Ectodermal cell (in vitro differentiated cells): Measurements from ENCODE around the gene MAML2.

Experiments used
- H3K27ac ChIP-seq: 2 replicates; pipeline ENCODE4 v1.7.0; 2013; ENCODE audit warnings: mild to moderate bottlenecking, low read depth, low read length; ENCODE audit not compliant: insufficient read depth, poor library complexity, severe bottlenecking
- H3K27me3 ChIP-seq: 2 replicates; pipeline ENCODE4 v1.7.0; 2013; ENCODE audit warnings: mild to moderate bottlenecking, low read length; ENCODE audit not compliant: insufficient read depth, control insufficient read depth, poor library complexity, severe bottlenecking
- H3K36me3 ChIP-seq: one replicate; pipeline ENCODE4 v1.7.0; 2013; ENCODE audit warnings: low read length; ENCODE audit not compliant: control insufficient read depth, insufficient read depth
- H3K4me1 ChIP-seq: one replicate; pipeline ENCODE4 v1.7.0; 2013; ENCODE audit warnings: low read length; ENCODE audit not compliant: control insufficient read depth, insufficient read depth
- H3K4me3 ChIP-seq: 2 replicates; pipeline ENCODE4 v1.7.0; 2013; ENCODE audit warnings: low read depth, low read length, control low read depth; ENCODE audit not compliant: insufficient read depth
- H3K9me3 ChIP-seq: 2 replicates; pipeline ENCODE4 v1.7.0; 2013; ENCODE audit warnings: mild to moderate bottlenecking, low read length, moderate library complexity; ENCODE audit not compliant: control insufficient read depth
- whole genome bisulfite sequencing, 2 experiments: methylation state at CpG; one replicate each; pipeline ENCODE4 v1.1.7; 2013; ENCODE audit warnings: missing lambda C conversion rate in 2 of 2; 5-methylcytosine and 5-hydroxymethylcytosine counted together

MAML2 gene

DNA sequence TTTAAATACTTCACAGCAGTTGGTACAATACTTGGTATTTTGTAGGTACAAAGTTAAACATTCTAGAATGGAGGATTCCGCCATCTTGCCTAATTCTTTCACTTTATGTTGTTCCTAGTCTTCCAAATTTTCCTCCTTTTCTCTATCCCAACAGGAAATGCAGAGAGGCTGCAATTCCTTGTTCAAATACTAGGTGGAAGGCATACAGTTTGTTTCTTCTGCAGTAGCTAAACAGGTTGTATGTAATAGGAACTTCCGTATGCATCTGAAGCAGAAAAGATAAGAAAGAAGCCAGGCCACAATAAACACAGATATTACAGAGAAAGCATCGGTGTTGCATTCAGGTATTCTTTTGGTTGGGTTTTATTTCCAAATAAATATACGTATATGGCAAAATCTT is 232.7 kb downstream of the MAML2 start:
- Histone ChIP-seq H3K4me3 (no peak overlapping the region), H3K4me1 (peaks cover 8% of the 10 kb centered on the region), H3K27me3 (no peaks in the 10 kb centered on the region), H3K36me3 (no peaks in the 10 kb centered on the region), H3K27ac (no peak overlapping the region), H3K9me3 (no peaks in the 10 kb centered on the region)
- WGBS, 2 experiments: 90 to 100% methylated on average over 1 to 3 of the region's 4 CpGs

DNA sequence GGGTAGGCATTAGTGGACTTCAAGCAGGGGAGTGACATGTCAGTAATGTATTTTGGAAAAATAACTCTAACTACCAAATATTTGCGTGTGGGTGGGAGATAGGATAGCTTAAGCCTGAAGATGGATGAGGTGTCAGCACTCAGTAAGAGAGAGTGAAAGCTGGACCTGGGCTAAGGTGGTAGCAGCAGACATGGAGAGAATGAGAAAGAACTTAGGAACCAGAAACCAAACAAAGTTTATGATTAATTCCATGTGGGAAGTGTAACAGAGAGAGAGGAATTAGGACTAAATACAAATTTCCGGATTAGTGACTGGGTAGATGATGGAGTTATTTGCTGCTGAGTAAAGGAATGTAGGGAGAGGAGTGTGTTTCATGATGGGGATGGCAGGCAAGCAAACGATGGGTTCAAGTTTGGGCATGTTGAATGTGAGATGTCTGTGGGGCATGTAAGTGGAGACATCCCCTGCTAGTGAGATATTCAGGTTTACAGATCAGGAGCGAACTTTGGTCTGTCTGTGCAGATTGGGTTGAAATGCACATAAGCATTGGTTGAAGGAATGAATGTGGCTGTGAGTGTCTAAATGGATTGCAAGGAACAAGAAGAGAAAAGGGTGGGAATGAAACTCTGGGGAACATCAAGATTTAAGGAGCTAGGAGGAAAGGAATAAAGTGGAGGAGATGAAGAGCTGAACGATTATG is 233.5 kb downstream of the MAML2 start:
- Histone ChIP-seq H3K4me1 (peaks cover 8% of the 10 kb centered on the region), H3K9me3 (no peaks in the 10 kb centered on the region), H3K27me3 (no peaks in the 10 kb centered on the region)

DNA sequence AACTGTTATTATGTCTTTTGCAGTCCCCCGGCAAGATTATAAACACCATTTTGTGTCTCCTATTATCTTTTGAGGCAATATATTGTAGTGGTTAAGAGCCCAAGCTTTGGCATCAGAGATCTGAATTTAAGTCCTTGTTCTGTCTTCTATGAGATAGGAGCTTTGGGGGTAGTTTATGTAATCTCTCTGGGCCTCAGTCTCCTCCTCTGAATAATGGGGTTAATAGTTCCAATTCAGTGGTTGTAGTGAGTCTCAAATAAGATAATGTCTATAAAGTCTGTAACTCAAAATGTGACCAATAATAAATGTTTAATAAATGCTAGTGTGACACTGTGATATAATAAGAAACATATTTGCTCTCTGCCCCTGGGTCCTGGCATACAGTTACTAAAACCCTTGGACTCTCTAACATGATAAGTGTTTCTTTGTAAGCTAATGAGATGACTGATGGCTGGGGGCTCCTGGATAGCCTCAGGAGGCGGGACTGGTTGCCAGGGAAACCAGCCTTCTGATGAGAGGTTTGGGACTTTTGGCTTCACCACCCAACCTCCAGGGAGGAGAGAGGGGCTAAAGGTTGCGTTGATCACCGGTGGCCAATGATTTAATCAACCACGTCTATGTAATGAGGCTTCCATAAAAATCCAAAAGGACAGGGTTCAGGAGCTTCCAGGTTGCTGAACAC is 235.7 kb downstream of the MAML2 start:
- Histone ChIP-seq H3K27ac (no peak overlapping the region), H3K4me1 (peaks cover 8% of the 10 kb centered on the region), H3K4me3 (no peak overlapping the region), H3K36me3 (no peaks in the 10 kb centered on the region), H3K27me3 (no peaks in the 10 kb centered on the region), H3K9me3 (no peaks in the 10 kb centered on the region)
- WGBS, 2 experiments: 95 to 98% methylated on average over 4 to 5 of the region's 5 CpGs

More for the DNA sequence above, 233.5 kb downstream of the MAML2 start:
- H3K4me3 ChIP-seq: no peak overlapping the region
- H3K27ac ChIP-seq: no peak overlapping the region
- WGBS, 2 experiments: 92 to 93% methylated on average over 5 of the region's 5 CpGs
- no peaks in the 10 kb centered on the region for H3K36me3 ChIP-seq

DNA sequence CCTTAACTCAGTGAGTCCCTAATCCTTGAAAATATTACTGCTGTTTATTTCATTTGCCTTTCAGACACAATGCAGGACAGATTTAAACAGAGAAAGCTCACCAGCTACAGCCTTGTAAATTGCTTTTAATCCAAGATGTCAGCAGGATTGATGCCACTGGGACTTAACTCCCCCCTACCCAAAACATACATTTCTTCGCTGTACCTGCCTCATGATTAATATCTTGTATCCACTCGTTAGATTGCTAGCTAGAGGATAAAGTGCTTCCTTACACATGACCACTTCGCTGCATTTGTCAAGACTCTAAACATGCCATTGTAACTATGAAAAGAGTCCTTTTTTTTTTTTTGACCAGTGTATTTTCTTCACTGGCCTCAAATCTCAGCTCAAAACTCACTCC is 236.3 kb downstream of the MAML2 start:
- Histone ChIP-seq H3K27ac (no peak overlapping the region), H3K36me3 (no peaks in the 10 kb centered on the region)
- 94 to 100% methylated on average over 3 of the region's 3 CpGs for WGBS, 2 experiments

DNA sequence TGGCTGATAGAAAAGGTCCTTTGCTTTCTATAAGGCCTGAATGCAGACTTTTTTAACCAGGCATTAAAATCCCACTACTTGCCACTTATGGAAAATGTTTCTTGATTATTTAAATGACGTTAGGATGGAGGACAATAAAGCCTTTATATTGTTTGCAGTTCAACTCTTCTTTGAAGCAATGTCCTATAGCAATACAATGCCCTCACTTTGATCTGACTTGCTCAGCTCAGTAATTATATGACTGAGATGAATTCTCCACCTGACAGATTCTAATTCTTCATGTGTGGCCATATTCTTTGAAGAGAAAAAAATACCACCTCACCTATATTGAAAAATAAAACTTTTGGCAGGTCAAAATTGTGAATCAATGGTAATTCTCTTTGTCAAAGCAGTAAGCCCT is 237.1 kb downstream of the MAML2 start:
- Histone ChIP-seq H3K27ac (no peak overlapping the region), H3K9me3 (no peaks in the 10 kb centered on the region), H3K4me3 (no peak overlapping the region), H3K27me3 (no peaks in the 10 kb centered on the region), H3K4me1 (peaks cover 8% of the 10 kb centered on the region), H3K36me3 (no peaks in the 10 kb centered on the region)
- WGBS, 2 experiments: 43% methylated on average over 1 of the region's 1 CpG; no CpG with 5 or more reads in 1 of the 2 experiments

More for the DNA sequence above, 236.3 kb downstream of the MAML2 start:
- no peak overlapping the region for H3K4me3 ChIP-seq
- peaks cover 8% of the 10 kb centered on the region for H3K4me1 ChIP-seq
- no peaks in the 10 kb centered on the region for H3K9me3 ChIP-seq
- no peaks in the 10 kb centered on the region for H3K27me3 ChIP-seq

DNA sequence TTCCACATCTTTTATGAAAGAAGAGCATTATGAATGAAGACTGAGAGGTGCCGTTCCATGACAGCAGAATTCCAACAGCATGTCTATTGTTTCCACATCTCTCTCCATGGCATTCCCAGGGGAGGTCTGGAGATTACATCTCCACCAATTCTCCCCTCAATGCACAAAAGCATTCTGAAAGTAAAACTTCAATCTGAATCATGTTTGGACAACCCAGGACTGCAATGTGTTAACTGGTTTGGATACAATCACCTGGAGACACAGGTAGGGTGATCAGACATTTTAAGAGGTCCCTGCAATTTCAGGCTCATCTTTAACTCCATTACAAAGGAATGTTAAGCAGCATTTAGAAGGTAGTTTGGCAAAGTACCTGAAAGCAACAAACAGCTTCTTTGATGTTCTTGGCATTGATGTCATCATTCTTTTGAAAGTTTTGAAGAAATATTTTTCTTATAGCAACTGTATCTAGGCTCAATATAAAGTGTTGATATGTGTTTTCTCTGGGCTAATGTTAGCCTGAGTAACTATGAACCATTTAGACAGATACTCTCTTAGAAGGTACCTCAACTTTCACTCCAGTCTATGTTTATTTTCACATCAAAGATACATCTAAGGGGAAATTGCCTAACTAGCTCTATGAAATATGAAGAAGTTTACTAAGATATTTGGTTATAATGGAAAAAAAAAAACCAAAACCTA is 237.6 kb downstream of the MAML2 start:
- Histone ChIP-seq H3K36me3 (no peaks in the 10 kb centered on the region), H3K4me1 (peaks cover 8% of the 10 kb centered on the region), H3K9me3 (no peaks in the 10 kb centered on the region), H3K27ac (no peak overlapping the region), H3K4me3 (no peak overlapping the region), H3K27me3 (no peaks in the 10 kb centered on the region)
- WGBS, 2 experiments: 87 to 95% methylated on average over 1 of the region's 1 CpG

DNA sequence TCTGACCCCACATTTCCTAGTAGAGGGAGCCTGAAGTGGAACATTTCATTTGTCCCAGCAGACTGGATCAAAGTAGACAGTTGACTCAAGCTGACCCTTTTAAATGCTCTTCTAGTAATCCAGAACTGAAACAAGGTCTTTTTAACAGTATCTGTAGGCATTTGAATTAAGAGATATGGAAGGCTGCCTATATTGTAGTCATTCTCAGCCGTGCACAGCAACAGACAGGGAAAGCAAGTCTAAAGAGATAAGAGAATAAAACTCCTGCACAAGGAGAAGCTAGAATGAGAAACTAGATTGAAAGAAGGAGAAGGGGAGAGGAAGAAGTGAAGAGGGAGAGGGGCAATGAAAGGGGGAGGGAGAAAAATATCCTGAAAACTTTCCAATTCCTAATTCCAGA is 238.5 kb downstream of the MAML2 start:
- WGBS, 2 experiments: 94 to 95% methylated on average over 1 of the region's 1 CpG
- H3K27me3 ChIP-seq: no peaks in the 10 kb centered on the region
- no peak overlapping the region for H3K4me3 ChIP-seq
- H3K4me1 ChIP-seq: peaks cover 8% of the 10 kb centered on the region
- H3K36me3 ChIP-seq: no peaks in the 10 kb centered on the region
- no peaks in the 10 kb centered on the region for H3K9me3 ChIP-seq
- H3K27ac ChIP-seq: no peak overlapping the region

DNA sequence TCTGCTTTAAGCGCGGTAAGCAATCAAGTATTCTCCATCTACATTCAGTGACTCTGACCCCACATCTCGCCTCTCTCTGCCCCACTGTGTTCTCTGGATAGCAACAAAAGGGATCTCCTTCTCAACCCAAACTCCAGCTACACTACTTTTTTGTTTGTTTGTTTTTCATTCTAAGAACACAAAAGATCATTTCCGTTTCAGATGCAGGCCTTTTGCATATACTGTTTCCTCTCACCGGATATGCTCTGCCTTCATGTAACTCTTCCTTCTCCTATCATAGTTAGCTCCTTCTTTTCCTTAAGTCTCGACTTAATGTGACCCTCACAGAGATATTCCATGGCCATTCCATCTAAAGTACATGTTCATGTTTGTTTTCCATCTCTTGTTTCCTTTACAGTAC is 239.3 kb downstream of the MAML2 start:
- Histone ChIP-seq H3K4me3 (no peak overlapping the region), H3K27me3 (no peaks in the 10 kb centered on the region)

DNA sequence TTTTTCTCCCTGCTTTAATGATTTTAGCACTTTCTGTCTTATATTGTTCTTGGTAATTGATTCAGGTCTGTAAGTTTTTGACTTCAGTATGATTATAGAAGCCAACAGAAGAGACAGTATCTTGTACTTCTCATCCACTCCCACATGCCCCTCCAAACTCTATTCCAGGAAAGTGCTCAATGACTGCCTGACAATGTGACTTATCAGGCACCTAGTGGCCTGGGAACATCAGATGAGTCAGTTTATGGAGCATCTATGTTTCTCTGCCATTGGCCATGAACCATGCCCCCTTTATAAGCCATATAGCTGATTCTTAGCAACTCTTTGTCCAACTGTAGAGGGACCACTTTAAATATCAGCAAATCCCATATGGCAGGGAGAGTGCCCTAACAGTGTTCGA is 239.9 kb downstream of the MAML2 start:
- WGBS, 2 experiments: 89 to 94% methylated on average over 1 of the region's 1 CpG

More for the DNA sequence above, 239.3 kb downstream of the MAML2 start:
- 85 to 88% methylated on average over 6 of the region's 6 CpGs for WGBS, 2 experiments
- H3K27ac ChIP-seq: no peak overlapping the region
- no peaks in the 10 kb centered on the region for H3K36me3 ChIP-seq
- H3K4me1 ChIP-seq: peaks cover 8% of the 10 kb centered on the region
- no peaks in the 10 kb centered on the region for H3K9me3 ChIP-seq

DNA sequence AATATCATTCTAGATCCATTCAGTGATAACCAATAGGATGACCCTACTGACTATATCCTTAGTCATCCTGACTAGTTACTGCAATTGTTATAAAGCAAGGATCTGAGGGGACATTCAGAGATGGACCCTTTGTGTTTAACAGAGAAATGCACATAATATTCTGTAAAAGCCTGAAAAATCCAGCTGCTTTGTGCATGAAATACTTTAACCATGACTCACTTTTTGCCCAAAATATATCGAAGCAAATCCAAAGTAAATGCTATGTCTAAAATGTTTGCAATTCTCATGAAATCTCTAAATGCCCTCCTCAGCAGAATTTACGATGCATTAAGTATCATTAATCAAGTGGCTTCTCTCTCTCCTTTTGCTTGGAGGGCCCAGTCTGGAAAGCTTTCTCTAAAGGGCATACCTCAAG is 240.3 kb downstream of the MAML2 start:
- WGBS, 2 experiments: 97% methylated on average over 2 of the region's 2 CpGs
- H3K27ac ChIP-seq: no peak overlapping the region
- H3K9me3 ChIP-seq: no peaks in the 10 kb centered on the region
- no peaks in the 10 kb centered on the region for H3K36me3 ChIP-seq
- no peak overlapping the region for H3K4me3 ChIP-seq
- H3K4me1 ChIP-seq: peaks cover 8% of the 10 kb centered on the region
- H3K27me3 ChIP-seq: no peaks in the 10 kb centered on the region

More for the DNA sequence above, 239.9 kb downstream of the MAML2 start:
- no peaks in the 10 kb centered on the region for H3K9me3 ChIP-seq
- no peak overlapping the region for H3K27ac ChIP-seq
- no peaks in the 10 kb centered on the region for H3K36me3 ChIP-seq
- no peak overlapping the region for H3K4me3 ChIP-seq
- no peaks in the 10 kb centered on the region for H3K27me3 ChIP-seq
- peaks cover 8% of the 10 kb centered on the region for H3K4me1 ChIP-seq
